HG02610 (cell line): ENCODE results near the gene LRRC8C.
"Not testable (repeated sequence)": the region's sequence is repeated elsewhere in the genome, so short reads cannot be mapped to it uniquely, and the experiment has no call there.

Source experiments
- ATAC-seq: cut with Tn5 transposase; IDR thresholded peaks from one replicate; pipeline ENCODE4 v1.9.1; 2021; ENCODE audit warnings: mild to moderate bottlenecking, moderate library complexity; ENCODE audit not compliant: unreplicated experiment

LRRC8C gene

GRCh38 chr1:89701746-89702241 is 68.9 kb downstream of the LRRC8C start:
- no peak for ATAC-seq

GRCh38 chr1:89702520-89703045 is 69.7 kb downstream of the LRRC8C start:
- ATAC-seq, result no peak

- ATAC-seq, result no peak
These were observed 70.5 kb downstream of the LRRC8C start for GRCh38 chr1:89703469-89703868.

- ATAC-seq, result no peak
These were observed 71.1 kb downstream of the LRRC8C start for GRCh38 chr1:89704014-89704413.

GRCh38 chr1:89704885-89705284 is 72.0 kb downstream of the LRRC8C start:
- ATAC-seq, result not testable (repeated sequence)

GRCh38 chr1:89705901-89706699 is 73.2 kb downstream of the LRRC8C start:
- peak; percentile 63 for ATAC-seq

GRCh38 chr1:89706700-89707012 is 73.7 kb downstream of the LRRC8C start:
- peak; percentile 39 for ATAC-seq

- ATAC-seq, result no peak
These were observed 75.9 kb downstream of the LRRC8C start for GRCh38 chr1:89708751-89709375.

GRCh38 chr1:89710498-89711139 is 77.7 kb downstream of the LRRC8C start:
- no peak for ATAC-seq

GRCh38 chr1:89711140-89711778 is 78.3 kb downstream of the LRRC8C start:
- ATAC-seq, result no peak

- ATAC-seq, result no peak
These were observed 79.5 kb downstream of the LRRC8C start for GRCh38 chr1:89712420-89712819.

- no peak for ATAC-seq
These were observed 82.8 kb downstream of the LRRC8C start for GRCh38 chr1:89715677-89716076.

- peak; percentile 91 for ATAC-seq
These were observed 86.8 kb downstream of the LRRC8C start for GRCh38 chr1:89719502-89720306.

GRCh38 chr1:89720839-89721238 is 87.9 kb downstream of the LRRC8C start:
- no peak for ATAC-seq

- ATAC-seq, result no peak
These were observed 88.4 kb downstream of the LRRC8C start for GRCh38 chr1:89721351-89721750.

GRCh38 chr1:89723144-89723543 is 90.2 kb downstream of the LRRC8C start:
- no peak for ATAC-seq

- no peak for ATAC-seq
These were observed 90.9 kb downstream of the LRRC8C start for GRCh38 chr1:89723863-89724262.

GRCh38 chr1:89724369-89725010 is 91.6 kb downstream of the LRRC8C start:
- peak; percentile 89 for ATAC-seq

GRCh38 chr1:89725011-89725370 is 92.1 kb downstream of the LRRC8C start:
- ATAC-seq, result peak; percentile 18

- ATAC-seq, result no peak
These were observed 92.7 kb downstream of the LRRC8C start for GRCh38 chr1:89725631-89726030.
